Left ventricle myocardium inferior (tissue), 1 donor: Measurements from ENCODE around the gene GPR42. TPM values are rescaled to one million over a fixed set of nuclear protein-coding genes. Genes with fewer than 3 reads are reported as not detected.

Source experiments
- DNase-seq: peaks from one replicate; pipeline ENCODE4 v3.0.0-alpha.2; 2020
- H3K27ac ChIP-seq: fragments of 200-600 bp; replicated peaks from 2 replicates; pipeline ENCODE4 v1.8.0; 2021
- H3K27me3 ChIP-seq: fragments of 200-600 bp; 2 replicates; pipeline ENCODE4 v1.8.0; 2021; ENCODE audit warnings: low read depth
- H3K36me3 ChIP-seq: fragments of 200-600 bp; 2 replicates; pipeline ENCODE4 v1.8.0; 2021
- H3K4me1 ChIP-seq: fragments of 200-600 bp; 2 replicates; pipeline ENCODE4 v1.8.0; 2021
- H3K4me3 ChIP-seq: fragments of 200-600 bp; 2 replicates; pipeline ENCODE4 v1.8.0; 2021; ENCODE audit warnings: mild to moderate bottlenecking, moderate library complexity
- H3K9me3 ChIP-seq: fragments of 200-600 bp; replicated peaks from 2 replicates; pipeline ENCODE4 v1.8.0; 2021
- intact Hi-C: fragments of 100-400 bp; cut with micrococcal nuclease; formaldehyde crosslinking; loops from one replicate; pipeline ENCODE4 v1.11.0; 2022
- total RNA-seq: library from RNA; stranded (reverse); fragmentation: NEBNext Ultra II Directional; extraction: Animal tissue kit (Norgen Biotek cat#: 25700); gene quantifications from one replicate; pipeline ENCODE4 v1.2.1, GENCODE V29; 2021
- TF ChIP-seq, protein P1 (sequence below): fragments of 200-600 bp; IDR thresholded peaks from 2 replicates; pipeline ENCODE4 v1.8.0; 2021; ENCODE audit warnings: antibody characterized with exemption, mild to moderate bottlenecking, borderline replicate concordance
- donor health status: DM: no; HTN: yes; CAD: no; lungs with severe emphysema.

Gene GPR42
- total RNA-seq, 1 donor from 2014 or later = not detected

DNA sequence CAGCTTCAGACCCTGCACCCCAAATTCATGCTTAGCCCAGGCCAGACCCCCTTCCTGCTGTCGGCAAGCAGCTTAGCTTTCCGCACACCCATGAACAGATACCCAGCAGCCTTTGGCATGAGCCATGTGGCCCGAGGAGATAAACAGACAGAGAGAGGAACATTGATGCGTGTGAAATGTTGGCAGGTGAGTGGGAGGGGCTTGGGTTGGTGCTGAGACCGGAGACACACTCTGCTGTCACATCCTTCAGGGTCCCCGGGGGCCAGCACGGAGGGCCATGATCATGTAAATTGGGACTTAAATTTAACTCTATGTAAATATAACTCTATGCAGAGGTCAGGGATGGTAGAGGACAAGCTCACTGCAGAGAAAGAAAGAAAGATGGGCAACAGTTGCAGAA lies 40.4 kb upstream of the GPR42 start:
- H3K27ac ChIP-seq = no peak overlapping the region
- H3K9me3 ChIP-seq = no peaks in the 10 kb centered on the region
- intact Hi-C loops = no loop called here
- H3K27me3 ChIP-seq = peaks cover 87% of the 10 kb centered on the region
- TF ChIP-seq, protein P1, sequence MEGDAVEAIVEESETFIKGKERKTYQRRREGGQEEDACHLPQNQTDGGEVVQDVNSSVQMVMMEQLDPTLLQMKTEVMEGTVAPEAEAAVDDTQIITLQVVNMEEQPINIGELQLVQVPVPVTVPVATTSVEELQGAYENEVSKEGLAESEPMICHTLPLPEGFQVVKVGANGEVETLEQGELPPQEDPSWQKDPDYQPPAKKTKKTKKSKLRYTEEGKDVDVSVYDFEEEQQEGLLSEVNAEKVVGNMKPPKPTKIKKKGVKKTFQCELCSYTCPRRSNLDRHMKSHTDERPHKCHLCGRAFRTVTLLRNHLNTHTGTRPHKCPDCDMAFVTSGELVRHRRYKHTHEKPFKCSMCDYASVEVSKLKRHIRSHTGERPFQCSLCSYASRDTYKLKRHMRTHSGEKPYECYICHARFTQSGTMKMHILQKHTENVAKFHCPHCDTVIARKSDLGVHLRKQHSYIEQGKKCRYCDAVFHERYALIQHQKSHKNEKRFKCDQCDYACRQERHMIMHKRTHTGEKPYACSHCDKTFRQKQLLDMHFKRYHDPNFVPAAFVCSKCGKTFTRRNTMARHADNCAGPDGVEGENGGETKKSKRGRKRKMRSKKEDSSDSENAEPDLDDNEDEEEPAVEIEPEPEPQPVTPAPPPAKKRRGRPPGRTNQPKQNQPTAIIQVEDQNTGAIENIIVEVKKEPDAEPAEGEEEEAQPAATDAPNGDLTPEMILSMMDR = no peak
- DNase-seq = no peak
- no peak overlapping the region for H3K4me3 ChIP-seq
- H3K36me3 ChIP-seq = no peaks in the 10 kb centered on the region
- H3K4me1 ChIP-seq = no peaks in the 10 kb centered on the region

DNA sequence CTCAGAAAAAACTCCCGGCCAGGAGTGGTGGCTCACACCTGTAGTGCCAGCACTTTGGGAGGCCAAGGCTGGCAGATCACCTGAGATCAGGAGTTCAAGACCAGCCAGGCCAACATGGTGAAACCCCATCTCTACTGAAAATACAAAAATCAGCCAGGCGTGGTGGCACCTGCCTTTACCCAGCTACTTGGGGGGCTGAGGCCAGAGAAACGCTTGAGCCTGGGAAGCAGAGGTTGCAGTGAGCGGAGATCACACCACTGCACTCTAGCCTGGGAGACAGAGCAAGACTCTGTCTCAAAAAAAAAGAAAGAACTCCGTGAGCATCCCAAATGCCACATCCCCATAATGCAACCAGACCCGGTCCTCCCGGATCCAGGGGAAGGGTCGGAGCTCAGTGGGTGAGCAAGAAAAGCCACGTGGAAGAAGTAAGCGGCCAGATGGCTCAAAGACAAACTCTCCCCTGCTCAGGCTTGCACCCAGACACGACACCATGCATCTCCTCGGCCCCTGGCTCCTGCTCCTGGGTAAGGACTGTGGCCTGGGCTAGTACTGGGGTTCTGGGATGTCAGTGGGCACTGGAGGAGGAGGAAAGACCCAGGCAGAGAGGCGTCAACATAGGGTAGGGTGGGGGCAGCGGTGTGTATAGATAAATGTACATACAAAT lies 39.2 kb upstream of the GPR42 start:
- intact Hi-C loops = no loop called here
- DNase-seq = no peak
- H3K9me3 ChIP-seq = no peaks in the 10 kb centered on the region
- H3K4me1 ChIP-seq = no peaks in the 10 kb centered on the region
- TF ChIP-seq, protein P1 = no peak
- no peak overlapping the region for H3K4me3 ChIP-seq
- peaks cover 96% of the 10 kb centered on the region for H3K27me3 ChIP-seq
- H3K36me3 ChIP-seq = no peaks in the 10 kb centered on the region
- H3K27ac ChIP-seq = no peak overlapping the region

DNA sequence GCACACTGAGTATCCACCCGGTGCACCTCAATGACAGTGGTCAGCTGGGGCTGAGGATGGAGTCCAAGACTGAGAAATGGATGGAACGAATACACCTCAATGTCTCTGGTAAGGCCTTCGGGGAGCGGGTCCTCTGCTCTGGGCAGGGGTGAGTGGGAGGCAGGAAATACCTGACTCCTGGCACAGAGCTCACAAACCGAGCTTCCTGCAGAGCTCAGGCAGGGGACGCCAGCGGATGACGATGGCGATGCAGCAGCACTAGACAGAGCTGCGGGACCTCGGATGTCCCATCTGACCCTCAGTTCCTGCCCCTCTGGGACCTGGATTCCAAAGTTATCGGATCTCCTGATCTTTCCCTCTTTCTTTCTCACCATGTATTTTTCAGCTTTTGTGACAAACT lies 38.1 kb upstream of the GPR42 start:
- intact Hi-C loops = no loop called here
- peaks cover 96% of the 10 kb centered on the region for H3K27me3 ChIP-seq

DNA sequence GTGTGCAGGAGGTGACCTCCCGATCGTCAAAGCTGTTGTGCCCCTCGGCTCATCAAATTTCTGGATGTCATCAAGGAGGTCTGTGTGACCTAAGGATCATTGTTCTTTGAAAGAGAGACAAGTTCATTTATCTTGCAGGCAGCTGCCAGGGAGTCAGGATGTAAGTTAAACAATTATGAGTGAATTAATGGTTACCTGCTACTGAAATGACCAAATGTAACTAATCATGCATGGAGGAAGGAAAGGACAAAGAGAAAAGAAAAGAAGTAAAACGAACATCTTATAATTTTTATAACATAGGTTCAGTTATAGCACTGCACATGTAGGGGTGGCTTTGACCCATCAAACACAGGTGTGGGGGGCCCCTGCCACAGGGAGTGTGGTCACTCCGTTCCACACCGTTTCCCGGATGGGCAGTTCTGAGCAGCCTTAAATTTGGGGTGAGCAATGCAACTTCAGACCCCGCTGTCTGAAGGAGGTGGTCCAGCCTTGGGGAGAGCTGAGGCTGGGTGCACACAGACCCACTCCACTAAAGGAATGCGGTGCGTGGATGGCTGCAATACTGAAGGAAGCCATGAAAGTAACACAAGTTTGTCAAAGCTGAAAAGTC lies 36.6 kb upstream of the GPR42 start:
- no peaks in the 10 kb centered on the region for H3K4me1 ChIP-seq
- H3K36me3 ChIP-seq = no peaks in the 10 kb centered on the region
- no peaks in the 10 kb centered on the region for H3K9me3 ChIP-seq
- H3K27ac ChIP-seq = no peak overlapping the region
- TF ChIP-seq, protein P1 = no peak
- H3K27me3 ChIP-seq = peaks cover 93% of the 10 kb centered on the region
- intact Hi-C loops = no loop called here
- no peak for DNase-seq
- H3K4me3 ChIP-seq = no peak overlapping the region

More for the DNA sequence above, 38.1 kb upstream of the GPR42 start:
- Histone ChIP-seq H3K36me3 (no peaks in the 10 kb centered on the region), H3K4me1 (no peaks in the 10 kb centered on the region), H3K4me3 (no peak overlapping the region), H3K27ac (no peak overlapping the region), H3K9me3 (no peaks in the 10 kb centered on the region)
- DNase-seq = no peak
- TF ChIP-seq, protein P1 = no peak

DNA sequence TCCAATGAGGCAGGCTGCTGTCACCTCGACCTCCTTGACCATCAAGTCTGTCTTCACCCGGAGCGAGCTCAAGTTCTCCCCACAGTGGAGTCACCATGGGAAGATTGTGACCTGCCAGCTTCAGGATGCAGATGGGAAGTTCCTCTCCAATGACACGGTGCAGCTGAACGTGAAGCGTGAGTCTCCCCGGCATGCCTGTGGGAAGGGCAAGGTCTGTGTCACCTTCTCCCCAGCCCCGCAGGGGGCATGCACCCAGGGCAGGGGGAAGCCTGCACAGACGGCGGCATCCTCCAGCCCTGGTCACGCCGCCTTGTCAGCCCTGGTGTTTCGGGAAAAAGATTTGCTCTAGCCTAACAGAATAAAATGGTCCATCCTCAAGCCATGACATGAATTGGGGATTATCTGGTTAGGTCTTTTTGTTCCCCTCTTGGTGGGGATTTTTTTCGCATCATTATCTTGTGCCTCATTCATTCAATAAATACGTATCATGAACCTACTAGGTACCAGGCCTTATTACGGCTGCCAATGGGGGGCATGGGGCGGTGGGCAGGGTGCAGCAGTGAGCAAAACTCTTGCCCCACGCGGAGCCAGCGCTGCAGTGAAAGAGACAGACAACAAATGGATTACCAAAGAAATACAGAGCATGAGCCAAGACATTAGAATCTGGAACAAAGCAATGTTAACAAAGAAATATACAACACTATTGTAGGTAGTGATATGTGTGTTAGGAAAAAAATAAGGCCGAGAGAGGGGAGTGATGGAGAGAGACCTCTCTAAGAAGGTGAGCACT lies 34.5 kb upstream of the GPR42 start:
- no peak overlapping the region for H3K4me3 ChIP-seq
- no peaks in the 10 kb centered on the region for H3K4me1 ChIP-seq
- H3K27me3 ChIP-seq = peaks cover 79% of the 10 kb centered on the region
- intact Hi-C loops = no loop called here
- H3K36me3 ChIP-seq = no peaks in the 10 kb centered on the region
- no peak for DNase-seq
- H3K27ac ChIP-seq = no peak overlapping the region
- H3K9me3 ChIP-seq = no peaks in the 10 kb centered on the region
- TF ChIP-seq, protein P1 = no peak
